IMR-90 (cell line): ENCODE measurements around the gene CLK1. TPM values are rescaled to one million over a fixed set of nuclear protein-coding genes. Genes with fewer than 3 reads are reported as not detected.

ENCODE experiments used
- ATAC-seq: fragments of 200-7000 bp; cut with Tn5 transposase; 2 replicates; pipeline ENCODE4 v1.9.1; 2020; ENCODE audit warnings: low read depth, mild to moderate bottlenecking, moderate library complexity
- BruUV-seq: library from RNA; stranded (reverse); fragments of 400-500 nt; replicated peaks from 2 replicates; lab custom pipeline; 2021; lab: Mats Ljungman, UMichigan
- CTCF ChIA-PET: fragments of 300-600 bp; formaldehyde crosslinking; extraction: SDS; loops from one replicate; lab custom pipeline; 2021; ENCODE audit warnings: antibody characterized with exemption; lab: Yijun Ruan, JAX
- POLR2A ChIA-PET: fragments of 300-600 bp; sonication (Branson Sonifier 250); formaldehyde crosslinking; loops from one replicate; lab custom pipeline; 2022; ENCODE audit warnings: antibody characterized with exemption; ENCODE audit not compliant: unreplicated experiment; lab: Charles Lee
- DNase-seq: peaks from one replicate; pipeline ENCODE4 v3.0.0; 2013
- H2AFZ ChIP-seq: replicated peaks from 2 replicates; pipeline ENCODE3; 2013; ENCODE audit warnings: low read length, mild to moderate bottlenecking; ENCODE audit not compliant: poor library complexity
- H2AK5ac ChIP-seq: 2 replicates; pipeline ENCODE4 v1.6.1; 2013; ENCODE audit warnings: low read depth, low read length, inconsistent platforms
- H2AK9ac ChIP-seq: replicated peaks from 2 replicates; pipeline ENCODE3; 2013; ENCODE audit warnings: mild to moderate bottlenecking, low read depth, low read length, moderate library complexity; ENCODE audit not compliant: poor library complexity
- H2BK120ac ChIP-seq: 2 replicates; pipeline ENCODE4 v1.6.1; 2013; ENCODE audit warnings: low read depth, low read length, inconsistent platforms
- H2BK15ac ChIP-seq: 3 replicates; pipeline ENCODE4 v1.6.1; 2013; ENCODE audit warnings: low read depth, low read length, inconsistent platforms
- H2BK20ac ChIP-seq: 2 replicates; pipeline ENCODE4 v1.6.1; 2013; ENCODE audit warnings: low read depth, mild to moderate bottlenecking, inconsistent platforms, low read length, moderate library complexity
- H2BK5ac ChIP-seq: 2 replicates; pipeline ENCODE4 v1.6.1; 2013; ENCODE audit warnings: mild to moderate bottlenecking, low read depth, low read length, inconsistent platforms; ENCODE audit not compliant: poor library complexity, severe bottlenecking
- H3K14ac ChIP-seq: replicated peaks from 2 replicates; pipeline ENCODE4 v1.6.1; 2013; ENCODE audit warnings: low read depth, low read length, inconsistent platforms
- H3K18ac ChIP-seq: 2 replicates; pipeline ENCODE4 v1.6.1; 2013; ENCODE audit warnings: low read depth, low read length, control low read depth
- H3K23ac ChIP-seq: 2 replicates; pipeline ENCODE4 v1.6.1; 2013; ENCODE audit warnings: low read depth, low read length, inconsistent platforms
- H3K27ac ChIP-seq: 2 replicates; pipeline ENCODE4 v1.5.1; 2013; ENCODE audit warnings: mild to moderate bottlenecking, control low read depth, low read length; ENCODE audit not compliant: insufficient read depth
- H3K27me3 ChIP-seq: 2 replicates; pipeline ENCODE4 v1.6.1; 2013; ENCODE audit warnings: low read length; ENCODE audit not compliant: control insufficient read depth, insufficient read depth
- H3K36me3 ChIP-seq: 2 replicates; pipeline ENCODE4 v1.6.1; 2013; ENCODE audit warnings: low read length, mixed read lengths; ENCODE audit not compliant: control insufficient read depth, insufficient read depth
- H3K4ac ChIP-seq: 2 replicates; pipeline ENCODE4 v1.6.1; 2013; ENCODE audit warnings: low read depth, low read length, inconsistent platforms
- H3K4me1 ChIP-seq: 2 replicates; pipeline ENCODE4 v1.6.1; 2013; ENCODE audit warnings: low read length, mixed read lengths; ENCODE audit not compliant: control insufficient read depth, insufficient read depth
- H3K4me2 ChIP-seq: 2 replicates; pipeline ENCODE4 v1.6.1; 2013; ENCODE audit warnings: low read depth, mild to moderate bottlenecking, control low read depth, low read length, moderate library complexity
- H3K4me3 ChIP-seq: 2 replicates; pipeline ENCODE4 v1.5.1; 2013; ENCODE audit warnings: low read depth, mild to moderate bottlenecking, control low read depth, low read length, moderate library complexity; ENCODE audit not compliant: insufficient read depth
- H3K56ac ChIP-seq: 2 replicates; pipeline ENCODE4 v1.6.1; 2013; ENCODE audit warnings: low read length, inconsistent platforms; ENCODE audit not compliant: insufficient read depth; ENCODE audit errors: extremely low read depth
- H3K79me1 ChIP-seq, 2 experiments: 2 replicates each; pipeline ENCODE4 v1.6.1; 2013; ENCODE audit warnings: low read length in 2 of 2, inconsistent platforms in 1 of 2, low read depth in 1 of 2
- H3K9ac ChIP-seq: 2 replicates; pipeline ENCODE4 v1.6.1; 2013; ENCODE audit warnings: low read depth, low read length, control low read depth
- H3K9me1 ChIP-seq: 2 replicates; pipeline ENCODE4 v1.6.1; 2013; ENCODE audit warnings: low read length, inconsistent platforms; ENCODE audit not compliant: insufficient read depth
- H3K9me3 ChIP-seq: 2 replicates; pipeline ENCODE4 v1.6.1; 2013; ENCODE audit warnings: low read length; ENCODE audit not compliant: control insufficient read depth, insufficient read depth
- H4K20me1 ChIP-seq: 2 replicates; pipeline ENCODE4 v1.6.1; 2013; ENCODE audit warnings: low read length, inconsistent platforms; ENCODE audit not compliant: insufficient read depth
- H4K5ac ChIP-seq: 2 replicates; pipeline ENCODE4 v1.6.1; 2013; ENCODE audit warnings: mild to moderate bottlenecking, low read depth, low read length, control low read depth
- H4K8ac ChIP-seq, 2 experiments: 2 replicates each; pipeline ENCODE4 v1.6.1; 2013; ENCODE audit warnings: low read depth in 2 of 2, low read length in 2 of 2, control low read depth in 1 of 2, inconsistent platforms in 1 of 2
- H4K91ac ChIP-seq: 2 replicates; pipeline ENCODE4 v1.6.1; 2013; ENCODE audit warnings: low read depth, low read length, inconsistent platforms; ENCODE audit not compliant: insufficient read depth
- CEBPB ChIP-seq: IDR thresholded peaks from 2 replicates; pipeline ENCODE4 v1.6.1; 2012; ENCODE audit warnings: low read depth, low read length, improper control_type of control experiment
- CHD1 ChIP-seq: IDR thresholded peaks from 2 replicates; pipeline ENCODE4 v1.6.1; 2012; ENCODE audit warnings: low read depth, low read length, improper control_type of control experiment
- ELK1 ChIP-seq: fragments of 150-350 bp; IDR thresholded peaks from 2 replicates; pipeline ENCODE4 v1.6.1; 2016; ENCODE audit warnings: low read depth, mild to moderate bottlenecking, low read length, moderate library complexity, borderline replicate concordance
- FOS ChIP-seq: fragments of 150-350 bp; IDR thresholded peaks from 2 replicates; pipeline ENCODE4 v1.6.1; 2016; ENCODE audit warnings: low read depth, low read length
- MAFK ChIP-seq: IDR thresholded peaks from 2 replicates; pipeline ENCODE4 v1.6.1; 2012; ENCODE audit warnings: low read depth, low read length, improper control_type of control experiment
- MAZ ChIP-seq: IDR thresholded peaks from 2 replicates; pipeline ENCODE4 v1.6.1; 2012; ENCODE audit warnings: low read depth, mild to moderate bottlenecking, low read length, improper control_type of control experiment, moderate library complexity, borderline replicate concordance
- POLR2A ChIP-seq: IDR thresholded peaks from 2 replicates; pipeline ENCODE4 v1.6.1; 2012; ENCODE audit warnings: mild to moderate bottlenecking, low read depth, low read length
- RCOR1 ChIP-seq: IDR thresholded peaks from 2 replicates; pipeline ENCODE4 v1.6.1; 2012; ENCODE audit warnings: mild to moderate bottlenecking, low read length, improper control_type of control experiment; ENCODE audit not compliant: insufficient replicate concordance
- SMC3 ChIP-seq: fragments of 150-350 bp; IDR thresholded peaks from 2 replicates; pipeline ENCODE4 v1.6.1; 2016; ENCODE audit warnings: low read depth, mild to moderate bottlenecking, antibody characterized with exemption, low read length, moderate library complexity
- WGBS, 2 experiments: methylation state at CpG; one replicate each; pipeline versions ENCODE4 v1.1.5 to v1.1.7; 2013; ENCODE audit warnings: missing lambda C conversion rate in 2 of 2; ENCODE audit not compliant: insufficient read length in 1 of 2; ENCODE audit errors: extremely low coverage in 2 of 2; 5-methylcytosine and 5-hydroxymethylcytosine counted together
- dilution Hi-C: fragments of 300-500 bp; cut with HindIII; formaldehyde crosslinking; loops from one replicate; pipeline ENCODE4 v1.14.3; 2018; ENCODE audit warnings: low sequenced_read_pairs; ENCODE audit not compliant: unreplicated experiment
- in situ Hi-C: fragments of 300-500 bp; cut with MboI; formaldehyde crosslinking; loops from 3 replicates; pipeline ENCODE4 v1.14.3; 2019; ENCODE audit warnings: low sequenced_read_pairs, inconsistent platforms, mixed read lengths
- intact Hi-C: fragments of 100-400 bp; cut with micrococcal nuclease; formaldehyde crosslinking; loops from 2 replicates; pipeline ENCODE4 v1.10.0; 2022
- polyA plus RNA-seq, 3 experiments: library from polyadenylated mRNA; depleted of rRNA; stranded (reverse); fragments of >200 nt; gene quantifications; 2 replicates each; pipeline ENCODE4 v1.2.3, GENCODE V29; 2012; ENCODE audit warnings: low replicate concordance in 1 of 3
- total RNA-seq: library from RNA; depleted of rRNA; stranded (reverse); fragments of >200 nt; gene quantifications from 2 replicates; pipeline ENCODE4 v1.2.3, GENCODE V29; 2012

CLK1 gene
- total and polyA plus RNA-seq, 2 of the 4 experiments (the other 2 are of a cell fraction): 26.2 to 35.5 TPM

- WGBS, 2 experiments: no CpG with 5 or more reads among the region's 2 CpGs
- no peak for ATAC-seq
Observed at GRCh38 chr2:200852605-200853004, 11.9 kb downstream of the CLK1 start.

More at GRCh38 chr2:200852605-200853004, 11.9 kb downstream of the CLK1 start:
- H4K5ac ChIP-seq: no peak overlapping the region
- in situ Hi-C loops: no loop called here
- TF ChIP-seq RCOR1 (no peak), FOS (no peak), CHD1 (no peak), SMC3 (no peak), ELK1 (no peak), CEBPB (no peak), MAZ (no peak), POLR2A (no peak), MAFK (no peak)
- H2AFZ ChIP-seq: no peak overlapping the region
- no TSS peak for BruUV-seq
- H2AK5ac ChIP-seq: no peak overlapping the region
- H2BK120ac ChIP-seq: no peak overlapping the region
- no peak overlapping the region for H3K23ac ChIP-seq
- H3K14ac ChIP-seq: no peak overlapping the region
- CTCF ChIA-PET: interaction anchor here (0.7 to 1.2 kb wide), 2 partner anchors 14 to 139 kb away, joined by 3 to 4 read pairs; no protein-coding TSS in a partner anchor
- H4K91ac ChIP-seq: no peak overlapping the region
- H3K56ac ChIP-seq: no peak overlapping the region
- H2BK20ac ChIP-seq: no peak overlapping the region
- intact Hi-C loops: no loop called here
- H3K4me2 ChIP-seq: no peak overlapping the region
- no peak overlapping the region for H2BK15ac ChIP-seq
- no peaks in the 10 kb centered on the region for H3K9me3 ChIP-seq
- dilution Hi-C loops: no loop called here
- H3K18ac ChIP-seq: no peak overlapping the region
- H3K4me3 ChIP-seq: no peak overlapping the region
- no peaks in the 10 kb centered on the region for H3K27me3 ChIP-seq
- H2AK9ac ChIP-seq: no peak overlapping the region
- peaks cover 14 to 23% of the 10 kb centered on the region in 2 experiments for H3K79me1 ChIP-seq
- DNase-seq: no peak
- no peak overlapping the region for H3K4ac ChIP-seq
- peaks cover 45% of the 10 kb centered on the region for H4K20me1 ChIP-seq
- no peak overlapping the region for H3K27ac ChIP-seq
- no peak overlapping the region for H2BK5ac ChIP-seq
- peaks cover 47% of the 10 kb centered on the region for H3K36me3 ChIP-seq
- no peak overlapping the region for H4K8ac ChIP-seq
- no peaks in the 10 kb centered on the region for H3K4me1 ChIP-seq
- POLR2A ChIA-PET: no interaction called here
- H3K9me1 ChIP-seq: no peaks in the 10 kb centered on the region
- H3K9ac ChIP-seq: no peak overlapping the region
